GM19238 (cell line): ENCODE results near the gene ZC3H13.

ENCODE experiments used
- DNase-seq: peaks from one replicate; pipeline ENCODE4 v3.0.0; 2011; ENCODE audit warnings: low spot score; ENCODE audit not compliant: insufficient read length

ZC3H13 gene

GRCh38 chr13:45936621-45937020, 115.9 kb downstream of the ZC3H13 start:
- no peak for DNase-seq

GRCh38 chr13:45934283-45934682, 118.3 kb downstream of the ZC3H13 start:
- no peak for DNase-seq

GRCh38 chr13:45933203-45933908, 119.2 kb downstream of the ZC3H13 start:
- no peak for DNase-seq

- no peak for DNase-seq
Observed at GRCh38 chr13:45932676-45933075, 119.9 kb downstream of the ZC3H13 start.

- no peak for DNase-seq
Observed at GRCh38 chr13:45932172-45932571, 120.4 kb downstream of the ZC3H13 start.

- DNase-seq = no peak
Observed at GRCh38 chr13:45931211-45931610, 121.3 kb downstream of the ZC3H13 start.

- DNase-seq = no peak
Observed at GRCh38 chr13:45930177-45930576, 122.4 kb downstream of the ZC3H13 start.

GRCh38 chr13:45928843-45929242, 123.7 kb downstream of the ZC3H13 start:
- DNase-seq = no peak

GRCh38 chr13:45928176-45928575, 124.4 kb downstream of the ZC3H13 start:
- DNase-seq = no peak

- DNase-seq = no peak
Observed at GRCh38 chr13:45926741-45927140, 125.8 kb downstream of the ZC3H13 start.

GRCh38 chr13:45925151-45925550, 127.4 kb downstream of the ZC3H13 start:
- no peak for DNase-seq

GRCh38 chr13:45921162-45921736, 131.3 kb downstream of the ZC3H13 start:
- no peak for DNase-seq

- DNase-seq = no peak
Observed at GRCh38 chr13:45918597-45918996, 133.9 kb downstream of the ZC3H13 start.

GRCh38 chr13:45917019-45917418, 135.5 kb downstream of the ZC3H13 start:
- no peak for DNase-seq

GRCh38 chr13:45915686-45916439, 136.7 kb downstream of the ZC3H13 start:
- no peak for DNase-seq

- DNase-seq = no peak
Observed at GRCh38 chr13:45909673-45910072, 142.9 kb downstream of the ZC3H13 start.

GRCh38 chr13:45909089-45909488, 143.5 kb downstream of the ZC3H13 start:
- DNase-seq = no peak

- DNase-seq = no peak
Observed at GRCh38 chr13:45907503-45907902, 145.0 kb downstream of the ZC3H13 start.
